ENCODE results near the gene SDK1. TPM values are rescaled to one million over a fixed set of nuclear protein-coding genes. Genes with fewer than 3 reads are reported as not detected.

Gene SDK1
- polyA plus RNA-seq, 3 donors = 3.2 to 6.6 (median 3.3) TPM

DNA sequence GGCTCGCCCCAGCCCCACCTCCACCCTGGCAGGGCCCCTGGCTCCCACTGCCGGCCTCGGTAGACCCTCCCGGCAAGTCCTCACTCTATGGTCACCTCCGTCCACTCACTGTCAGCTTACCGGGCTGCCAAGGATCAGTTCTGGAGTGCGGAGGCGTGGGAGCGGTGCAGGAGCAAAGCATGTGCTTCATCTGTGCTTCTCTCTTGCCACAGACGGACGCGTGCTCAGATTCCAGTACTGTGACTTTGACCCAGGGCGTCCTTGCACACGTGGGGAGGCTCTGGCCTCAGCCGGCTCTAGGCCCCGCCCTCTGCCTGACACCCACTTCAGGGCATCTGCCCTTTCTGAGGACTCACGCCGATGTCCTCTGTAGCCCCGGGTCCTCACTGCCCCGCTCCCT lies 833.6 kb downstream of the SDK1 start:
- 53 to 91% (median 88%) methylated on average over 20 of the region's 20 CpGs for WGBS, 3 donors
- H3K27ac ChIP-seq (ENCODE audit: low read depth, low read length) = no peak overlapping the region

DNA sequence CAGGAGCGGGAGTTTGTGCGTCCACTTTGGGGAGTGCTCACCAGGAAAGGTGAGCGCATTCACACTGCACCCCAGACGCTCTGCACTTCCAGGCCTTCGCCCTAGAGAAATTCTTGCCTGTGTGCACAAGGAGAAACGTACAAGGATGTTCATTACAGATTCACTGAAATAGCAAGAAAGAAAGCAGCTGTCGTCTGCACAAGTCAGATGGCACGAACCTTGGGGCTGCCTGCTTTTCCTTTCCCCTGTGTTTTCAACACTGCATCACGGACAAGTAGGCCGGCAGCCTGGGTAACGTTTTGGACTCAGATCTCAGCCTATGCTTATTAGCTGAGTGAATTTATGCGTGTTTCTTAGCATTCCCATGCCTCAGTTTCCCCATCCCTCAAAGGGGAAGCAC lies 834.2 kb downstream of the SDK1 start:
- WGBS, 3 donors = 91% methylated on average over 12 of the region's 12 CpGs

DNA sequence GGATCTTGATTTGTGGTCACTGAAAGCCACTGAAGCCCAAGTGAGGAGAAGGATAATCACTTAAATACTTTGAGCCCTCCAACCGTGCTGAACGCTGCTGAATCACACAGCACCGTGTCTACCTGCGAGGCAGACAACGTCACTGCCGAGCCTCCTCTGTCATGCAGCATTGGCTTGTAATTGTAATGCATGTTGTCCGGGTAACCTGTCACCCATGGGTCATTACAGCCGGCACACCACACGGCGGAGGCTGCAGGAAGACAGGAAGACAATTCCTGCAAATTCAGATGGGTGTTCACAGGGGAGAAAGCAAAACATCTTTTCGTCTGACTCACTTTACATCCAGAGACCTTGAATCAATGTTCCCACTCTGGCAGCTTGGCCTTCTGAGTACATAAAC lies 835.0 kb downstream of the SDK1 start:
- 70 to 79% (median 73%) methylated on average over 11 of the region's 11 CpGs for WGBS, 3 donors
- H3K27ac ChIP-seq (ENCODE audit: low read depth, low read length) = no peak overlapping the region

More for the DNA sequence above, 834.2 kb downstream of the SDK1 start:
- H3K27ac ChIP-seq (ENCODE audit: low read depth, low read length) = no peak overlapping the region

DNA sequence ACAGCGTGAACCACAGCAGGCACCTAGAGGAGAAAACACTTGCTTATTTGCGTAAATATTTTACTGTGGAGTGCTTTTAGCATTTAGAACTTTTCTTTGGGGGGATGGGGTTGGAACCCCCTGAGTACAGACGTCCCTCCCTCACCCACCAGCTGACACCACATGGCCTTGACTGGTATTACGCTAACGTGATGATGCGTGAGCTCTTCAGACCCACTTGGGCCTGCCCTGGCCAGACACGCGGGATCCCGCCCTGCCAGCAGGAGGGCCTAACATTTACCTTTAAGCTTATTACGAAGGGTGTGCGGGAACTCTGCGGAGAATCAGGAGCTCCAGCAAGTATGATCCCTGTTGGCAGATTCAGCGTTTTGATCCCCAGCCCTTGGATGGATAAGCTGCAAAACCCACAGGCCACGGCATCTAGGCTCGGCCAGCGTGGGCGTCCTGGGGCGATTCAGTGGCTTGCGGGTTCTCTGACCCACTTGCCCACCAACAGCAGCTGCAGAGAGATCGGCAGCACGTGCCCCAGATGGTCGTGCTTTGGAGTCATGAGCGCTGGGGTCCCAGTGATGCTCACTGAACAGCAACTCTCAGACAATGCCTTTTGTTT lies 835.6 kb downstream of the SDK1 start:
- 87 to 88% (median 87%) methylated on average over 23 of the region's 23 CpGs for WGBS, 3 donors
- no peak overlapping the region for H3K27ac ChIP-seq (ENCODE audit: low read depth, low read length)

DNA sequence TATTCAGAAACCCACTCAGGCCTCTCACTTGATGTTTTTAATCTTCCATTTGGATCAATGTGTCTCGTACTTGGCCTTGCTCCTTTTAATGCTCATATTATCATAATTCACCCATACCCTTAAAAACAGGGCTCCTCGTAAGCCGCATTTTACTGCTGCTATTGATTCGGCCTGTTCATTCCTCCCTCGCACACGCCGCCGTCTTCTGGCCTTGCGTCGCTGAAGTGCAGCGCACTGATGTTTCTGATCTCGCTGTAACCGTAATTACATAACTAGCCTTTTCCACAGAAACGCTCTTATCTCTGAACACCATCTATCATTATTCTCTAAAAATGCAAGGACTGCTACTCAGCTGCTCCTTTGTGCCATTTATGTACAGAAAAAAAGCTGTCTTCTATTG lies 836.5 kb downstream of the SDK1 start:
- 93 to 95% (median 93%) methylated on average over 14 of the region's 14 CpGs for WGBS, 3 donors
- H3K27ac ChIP-seq (ENCODE audit: low read depth, low read length) = no peak overlapping the region

DNA sequence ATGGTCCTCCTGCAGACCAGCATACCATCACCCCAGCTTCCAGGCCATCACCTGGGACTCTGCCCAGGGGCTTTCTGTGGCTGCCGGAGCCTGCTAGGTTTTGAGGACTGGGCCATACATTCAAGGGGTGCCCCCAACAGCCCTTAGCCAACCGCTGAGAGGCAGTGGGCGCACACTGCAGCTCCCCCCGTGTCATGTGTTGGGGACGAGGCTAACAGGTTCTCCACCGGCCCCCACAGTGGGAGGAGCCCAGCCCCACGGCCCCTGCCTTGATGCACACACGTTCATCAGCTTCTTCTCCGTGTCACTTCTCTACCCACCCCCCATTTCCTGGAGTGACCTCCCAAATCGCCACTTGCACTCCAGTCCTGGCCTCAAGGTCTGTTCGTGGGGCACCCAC lies 837.8 kb downstream of the SDK1 start:
- WGBS, 3 donors = 81 to 92% (median 88%) methylated on average over 11 of the region's 11 CpGs
- no peak overlapping the region for H3K27ac ChIP-seq (ENCODE audit: low read depth, low read length)

DNA sequence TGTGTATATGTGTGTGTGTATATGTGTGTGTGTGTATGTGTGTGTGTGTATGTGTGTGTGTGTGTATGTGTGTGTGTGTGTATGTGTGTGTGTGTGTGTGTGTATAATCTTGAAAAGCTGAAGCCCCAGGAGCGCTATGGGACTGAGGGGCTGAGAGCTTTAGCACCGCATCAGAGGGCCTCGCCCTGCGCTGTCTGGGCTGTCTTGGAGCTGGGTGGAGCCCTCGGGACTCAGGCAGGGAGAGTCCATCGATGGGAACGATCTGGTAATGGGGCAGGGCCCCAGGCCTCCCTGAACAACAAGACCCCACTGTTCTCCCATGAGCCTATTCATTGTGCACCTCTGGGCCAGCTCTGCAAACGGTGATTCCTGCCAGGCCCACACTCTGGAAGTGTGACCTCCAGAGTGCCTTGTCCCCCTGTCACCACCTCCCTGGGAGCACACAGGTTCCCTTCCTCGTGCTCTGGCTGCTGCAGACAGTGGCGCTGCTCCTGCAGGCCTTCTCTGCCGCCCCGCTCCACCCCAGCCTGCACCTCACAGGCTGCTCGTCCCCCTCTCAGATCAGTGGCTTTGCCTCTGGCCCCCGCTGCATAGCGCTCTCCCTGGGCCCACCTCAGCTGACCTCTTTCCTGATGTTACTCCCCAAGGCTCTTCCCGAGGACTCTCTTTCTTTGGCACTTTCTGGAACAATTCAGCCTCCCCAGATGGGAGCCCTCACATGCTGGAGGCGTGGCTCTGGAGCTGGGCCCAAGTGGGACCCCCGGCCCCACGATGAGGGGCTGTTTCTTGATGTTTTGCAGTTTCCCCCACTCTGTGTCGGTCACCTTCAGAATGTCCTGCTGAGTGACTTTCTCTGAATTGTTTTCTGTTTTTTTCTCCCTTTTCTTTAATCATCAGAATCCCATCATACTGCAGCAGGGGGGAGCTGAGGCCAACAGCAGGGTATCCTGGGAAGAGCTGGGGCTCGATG lies 838.9 kb downstream of the SDK1 start:
- WGBS, 3 donors = 81 to 82% (median 81%) methylated on average over 19 to 21 of the region's 21 CpGs
- H3K27ac ChIP-seq (ENCODE audit: low read depth, low read length) = no peak overlapping the region

DNA sequence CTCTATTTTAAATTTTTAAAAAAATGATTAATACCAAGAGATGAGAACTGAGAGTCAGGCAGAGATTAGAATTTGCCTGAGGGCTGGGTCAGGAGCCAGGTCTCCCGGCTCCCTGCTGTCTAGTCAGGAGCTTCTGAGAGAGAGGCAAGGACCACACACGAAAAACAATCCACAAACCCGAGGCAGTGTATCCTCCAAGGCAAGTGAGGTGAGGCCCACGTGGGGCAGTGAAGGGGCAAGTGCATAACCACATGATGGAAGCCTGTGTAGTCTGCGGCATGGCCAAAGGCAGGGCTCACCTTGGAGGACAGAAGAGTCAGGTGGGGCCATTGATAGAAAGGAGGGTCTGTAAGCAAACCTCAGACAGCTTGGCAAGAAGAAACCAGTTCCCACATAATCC lies 839.9 kb downstream of the SDK1 start:
- H3K27ac ChIP-seq (ENCODE audit: low read depth, low read length) = no peak overlapping the region
- WGBS, 3 donors = 81 to 86% (median 81%) methylated on average over 5 of the region's 5 CpGs

DNA sequence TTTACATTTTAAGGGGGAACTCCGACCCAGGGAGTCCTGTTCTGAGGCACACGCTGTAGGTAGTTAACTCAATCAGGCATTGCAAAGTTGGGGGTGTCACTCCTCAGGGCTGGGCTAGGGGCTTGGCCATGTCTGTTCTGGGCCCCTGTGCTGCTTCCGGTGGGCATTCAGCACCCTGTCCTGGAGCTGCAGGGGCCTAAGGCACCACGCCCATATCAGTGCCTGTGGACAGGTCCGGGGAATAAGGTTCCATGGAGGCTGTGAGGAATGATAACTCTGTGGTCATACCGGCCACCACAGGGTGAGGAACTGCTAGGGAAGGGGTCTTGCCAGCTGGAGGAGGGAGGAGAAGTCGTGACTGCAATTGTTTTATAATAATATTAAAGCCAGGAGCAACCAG lies 842.0 kb downstream of the SDK1 start:
- H3K27ac ChIP-seq (ENCODE audit: low read depth, low read length) = no peak overlapping the region
- WGBS, 3 donors = 91 to 94% (median 92%) methylated on average over 7 of the region's 7 CpGs

DNA sequence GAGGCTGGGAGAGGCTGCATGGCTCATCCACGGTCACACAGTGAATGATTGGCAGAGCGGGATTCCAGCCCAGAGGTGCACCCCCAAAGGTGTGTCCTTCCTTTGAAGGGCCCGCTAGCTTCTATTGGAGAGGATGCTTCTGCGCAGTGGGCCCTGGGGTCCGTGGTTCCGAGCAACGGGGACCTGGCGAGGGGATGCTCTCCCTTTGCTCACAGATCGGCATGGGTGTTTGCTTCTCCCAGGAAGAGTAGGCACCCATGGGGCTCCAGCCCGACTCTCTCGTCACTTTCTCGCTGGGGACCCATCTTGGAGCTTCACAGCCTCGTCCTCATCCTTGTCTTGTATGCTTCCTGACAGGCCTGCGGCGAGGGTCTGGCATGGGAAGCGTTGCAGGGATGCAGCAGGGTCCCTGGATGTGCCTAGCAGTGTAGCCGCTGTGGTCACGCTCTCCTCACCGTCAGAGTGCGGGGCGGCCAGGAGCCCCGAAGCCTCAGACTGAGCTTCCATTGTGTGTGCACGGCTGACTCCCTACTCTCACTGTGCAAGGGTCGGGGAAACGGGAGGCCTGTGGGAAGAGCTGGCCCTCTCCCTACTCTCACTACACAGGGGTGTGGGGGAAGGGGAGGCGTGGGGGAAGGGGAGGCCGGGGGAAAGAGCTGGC lies 842.6 kb downstream of the SDK1 start:
- 86 to 91% (median 88%) methylated on average over 27 of the region's 27 CpGs for WGBS, 3 donors

DNA sequence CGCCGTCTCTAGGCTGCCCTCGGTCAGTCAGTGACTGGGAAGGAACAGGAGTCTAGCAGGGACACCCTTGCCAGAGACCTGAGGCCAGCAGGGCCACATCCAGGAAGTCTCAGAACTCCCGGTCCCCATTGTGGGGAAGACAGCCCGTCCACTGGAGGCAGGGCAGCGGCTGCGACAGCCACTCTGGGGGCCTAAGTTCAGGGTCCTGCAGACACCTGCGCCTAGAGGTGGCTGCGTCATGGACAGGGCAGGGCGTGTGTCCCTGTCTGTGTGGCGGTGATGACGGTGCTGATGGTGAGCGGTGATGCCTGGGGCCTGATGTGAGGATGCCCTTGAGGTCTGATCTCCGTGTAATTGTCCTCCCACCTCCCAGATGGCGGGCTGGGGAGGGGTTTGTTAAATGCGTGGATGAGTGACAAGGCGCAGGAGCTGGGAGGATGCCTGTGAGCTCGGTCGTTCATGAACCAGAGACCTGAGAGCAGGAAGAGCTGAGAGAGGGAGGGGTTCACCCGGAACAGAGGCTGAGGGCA lies 843.2 kb downstream of the SDK1 start:
- no peak overlapping the region for H3K27ac ChIP-seq (ENCODE audit: low read depth, low read length)
- 36 to 66% (median 43%) methylated on average over 19 to 20 of the region's 20 CpGs for WGBS, 3 donors

More for the DNA sequence above, 842.6 kb downstream of the SDK1 start:
- no peak overlapping the region for H3K27ac ChIP-seq (ENCODE audit: low read depth, low read length)

DNA sequence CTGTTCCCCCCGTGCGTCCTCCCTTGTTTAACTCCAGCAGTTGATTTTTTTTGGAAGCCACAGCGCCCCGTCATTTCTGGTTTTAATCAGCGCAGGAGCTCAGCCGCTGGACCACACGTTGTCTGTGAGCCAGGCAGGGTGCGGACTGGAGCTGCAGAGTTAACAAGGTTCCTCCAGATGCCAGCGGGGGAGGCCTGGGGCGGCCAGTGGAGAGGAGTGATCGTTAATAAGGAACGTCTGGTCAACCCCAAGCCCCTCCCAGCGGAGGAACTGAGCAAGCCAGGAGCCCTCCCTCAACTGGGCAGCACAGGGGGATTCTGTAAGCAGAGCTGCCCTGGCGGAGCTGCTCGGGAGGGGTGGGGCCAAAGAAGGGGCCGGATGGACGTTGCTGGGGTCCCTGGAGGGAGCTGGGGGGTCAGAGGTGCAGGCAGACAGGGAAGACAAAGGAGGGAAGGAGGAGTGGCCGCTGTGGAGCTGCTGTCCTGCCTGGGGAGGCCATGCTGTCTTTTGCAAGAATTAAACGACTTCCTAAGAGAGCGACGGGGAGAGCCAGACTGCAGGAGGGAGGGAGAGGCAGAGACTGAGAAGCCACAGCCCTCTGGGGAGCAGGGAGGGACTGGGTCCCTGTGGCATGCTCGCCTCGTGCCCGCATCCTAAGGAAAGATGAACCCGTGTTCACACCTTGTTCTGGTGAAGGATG lies 843.9 kb downstream of the SDK1 start:
- H3K27ac ChIP-seq (ENCODE audit: low read depth, low read length) = no peak overlapping the region
- 9 to 60% (median 9%) methylated on average over 25 of the region's 25 CpGs for WGBS, 3 donors

DNA sequence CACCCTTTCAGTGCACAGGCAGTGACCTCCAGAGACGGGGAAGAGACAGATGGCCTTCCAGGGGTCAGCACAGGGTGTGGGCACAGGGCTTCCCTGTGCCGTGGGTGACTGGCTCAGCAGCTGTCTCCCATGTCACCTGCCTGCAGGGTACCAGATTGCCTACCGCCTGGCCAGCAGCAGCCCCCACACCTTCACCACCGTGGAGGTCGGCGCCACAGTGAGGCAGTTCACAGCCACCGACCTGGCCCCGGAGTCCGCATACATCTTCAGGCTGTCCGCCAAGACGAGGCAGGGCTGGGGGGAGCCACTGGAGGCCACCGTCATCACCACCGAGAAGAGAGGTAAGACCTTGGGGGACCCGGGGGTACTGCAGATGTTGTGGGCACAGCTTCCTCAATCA lies 844.5 kb downstream of the SDK1 start:
- 87 to 90% (median 88%) methylated on average over 14 of the region's 14 CpGs for WGBS, 3 donors
- H3K27ac ChIP-seq (ENCODE audit: low read depth, low read length) = no peak overlapping the region

DNA sequence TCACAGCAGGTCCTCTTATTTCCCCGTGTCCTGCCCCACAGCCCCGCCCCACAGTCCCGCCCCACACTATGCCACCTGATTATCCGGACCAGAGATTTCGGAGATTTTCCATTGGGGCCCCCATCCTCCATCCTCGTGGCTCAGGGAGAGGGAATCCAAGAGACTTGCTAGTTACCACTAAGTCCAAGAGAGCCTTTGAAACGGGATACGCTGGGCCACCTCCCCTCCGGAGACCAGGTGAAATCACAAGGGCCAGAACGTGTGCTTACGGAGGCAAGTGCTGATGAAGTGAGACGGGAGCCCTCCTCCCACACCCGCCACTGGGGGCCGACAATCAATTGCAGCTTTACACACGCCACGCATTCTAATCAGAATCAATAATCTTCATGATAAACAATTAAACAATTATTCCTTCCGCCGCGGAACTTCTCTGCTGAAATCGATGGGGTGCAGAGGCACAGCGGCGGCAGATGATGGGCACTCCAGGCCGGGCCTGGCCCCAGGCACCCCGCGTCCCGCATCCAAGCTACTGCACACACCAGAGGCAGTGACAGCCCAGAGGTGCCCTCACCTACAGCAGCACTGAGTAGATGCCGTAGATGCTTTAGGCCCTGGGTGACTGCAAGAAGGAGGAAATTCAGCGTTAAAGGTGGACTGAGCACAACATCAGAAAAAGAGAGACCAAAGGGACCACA lies 847.0 kb downstream of the SDK1 start:
- 82 to 91% (median 89%) methylated on average over 28 of the region's 28 CpGs for WGBS, 3 donors
- H3K27ac ChIP-seq (ENCODE audit: low read depth, low read length) = no peak overlapping the region

DNA sequence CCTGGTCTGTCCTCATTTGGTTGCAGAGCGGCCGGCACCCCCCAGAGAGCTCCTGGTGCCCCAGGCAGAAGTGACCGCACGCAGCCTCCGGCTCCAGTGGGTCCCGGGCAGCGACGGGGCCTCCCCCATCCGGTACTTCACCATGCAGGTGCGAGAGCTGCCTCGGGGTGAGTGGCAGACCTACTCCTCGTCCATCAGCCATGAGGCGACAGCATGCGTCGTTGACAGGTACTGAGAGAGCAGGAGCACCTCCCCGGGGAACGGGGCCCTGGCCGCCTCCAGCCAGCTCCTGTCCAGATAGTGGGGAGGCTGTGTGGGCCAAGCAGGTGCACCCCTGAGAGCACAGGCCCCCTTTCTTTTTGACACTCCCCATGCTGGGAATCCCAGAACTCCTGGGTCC lies 848.2 kb downstream of the SDK1 start:
- no peak overlapping the region for H3K27ac ChIP-seq (ENCODE audit: low read depth, low read length)
- 84 to 94% (median 92%) methylated on average over 18 of the region's 18 CpGs for WGBS, 3 donors

DNA sequence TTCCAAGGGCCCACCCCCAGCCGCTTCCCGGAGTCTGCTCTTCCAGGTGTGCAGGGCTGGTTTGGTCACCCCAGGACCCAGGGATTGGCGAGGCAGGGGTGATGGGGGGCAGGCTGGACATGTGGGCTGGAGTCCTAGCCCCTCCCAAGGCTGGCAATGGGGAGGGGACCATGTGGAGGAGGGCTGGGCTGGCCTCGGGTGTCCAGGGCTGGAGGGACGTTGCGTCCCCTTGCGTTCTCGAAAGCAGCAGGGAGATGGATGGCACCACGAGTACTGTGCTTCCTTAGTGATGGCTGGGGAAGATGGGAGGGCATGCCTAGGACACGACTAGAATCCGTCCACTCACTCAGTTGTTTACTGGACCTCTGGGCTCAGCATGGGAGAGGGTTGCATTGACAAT lies 848.6 kb downstream of the SDK1 start:
- no peak overlapping the region for H3K27ac ChIP-seq (ENCODE audit: low read depth, low read length)
- WGBS, 3 donors = 88 to 92% (median 92%) methylated on average over 11 of the region's 11 CpGs

DNA sequence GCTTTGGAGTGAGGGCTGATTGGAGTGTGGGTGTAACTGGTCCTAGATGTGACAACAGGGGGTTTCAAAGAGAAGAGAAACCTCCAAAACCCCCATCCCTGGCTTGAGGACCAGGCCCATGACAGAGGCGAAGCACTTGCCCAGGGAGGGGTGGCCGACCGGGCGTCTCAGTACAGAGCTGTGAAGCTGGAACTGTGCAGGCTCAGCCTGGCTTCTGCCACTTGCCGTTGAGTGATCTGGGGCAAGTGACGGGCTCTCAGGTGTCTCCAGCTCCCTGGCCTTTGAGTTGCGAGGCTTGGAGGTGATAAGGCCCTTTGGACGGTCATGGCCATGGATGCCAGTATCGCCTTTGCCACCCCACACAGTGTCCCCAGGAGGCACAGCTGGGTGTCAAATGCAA lies 849.7 kb downstream of the SDK1 start:
- H3K27ac ChIP-seq (ENCODE audit: low read depth, low read length) = no peak overlapping the region
- WGBS, 3 donors = 90 to 99% (median 93%) methylated on average over 9 of the region's 9 CpGs

DNA sequence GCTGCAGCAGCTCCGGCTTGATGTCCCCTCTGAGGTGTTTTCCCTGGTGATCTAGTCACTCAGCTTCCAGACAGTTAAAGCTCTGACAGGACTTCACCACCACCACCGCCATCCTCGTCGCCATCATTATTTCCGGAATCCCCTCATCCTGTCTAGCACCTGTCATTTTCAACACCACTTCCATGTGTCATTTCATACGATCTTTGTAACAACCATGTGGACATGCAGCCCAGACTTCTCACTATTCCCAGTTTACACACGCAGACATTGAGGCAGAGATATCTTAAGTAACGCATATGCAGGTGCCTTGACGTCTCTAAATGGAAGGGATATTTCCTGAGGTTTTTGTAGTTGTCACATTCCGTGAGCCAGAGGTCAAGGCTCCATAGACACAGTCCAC lies 850.5 kb downstream of the SDK1 start:
- 81 to 91% (median 82%) methylated on average over 10 of the region's 10 CpGs for WGBS, 3 donors
- H3K27ac ChIP-seq (ENCODE audit: low read depth, low read length) = no peak overlapping the region
